HG03139 (cell line): ENCODE data around the gene RENBP.
"Not testable (repeated sequence)": the region's sequence is repeated elsewhere in the genome, so short reads cannot be mapped to it uniquely, and the experiment has no call there.

Experiments
- ATAC-seq: cut with Tn5 transposase; IDR thresholded peaks from one replicate; pipeline ENCODE4 v1.9.1; 2021; ENCODE audit not compliant: unreplicated experiment

RENBP gene

DNA sequence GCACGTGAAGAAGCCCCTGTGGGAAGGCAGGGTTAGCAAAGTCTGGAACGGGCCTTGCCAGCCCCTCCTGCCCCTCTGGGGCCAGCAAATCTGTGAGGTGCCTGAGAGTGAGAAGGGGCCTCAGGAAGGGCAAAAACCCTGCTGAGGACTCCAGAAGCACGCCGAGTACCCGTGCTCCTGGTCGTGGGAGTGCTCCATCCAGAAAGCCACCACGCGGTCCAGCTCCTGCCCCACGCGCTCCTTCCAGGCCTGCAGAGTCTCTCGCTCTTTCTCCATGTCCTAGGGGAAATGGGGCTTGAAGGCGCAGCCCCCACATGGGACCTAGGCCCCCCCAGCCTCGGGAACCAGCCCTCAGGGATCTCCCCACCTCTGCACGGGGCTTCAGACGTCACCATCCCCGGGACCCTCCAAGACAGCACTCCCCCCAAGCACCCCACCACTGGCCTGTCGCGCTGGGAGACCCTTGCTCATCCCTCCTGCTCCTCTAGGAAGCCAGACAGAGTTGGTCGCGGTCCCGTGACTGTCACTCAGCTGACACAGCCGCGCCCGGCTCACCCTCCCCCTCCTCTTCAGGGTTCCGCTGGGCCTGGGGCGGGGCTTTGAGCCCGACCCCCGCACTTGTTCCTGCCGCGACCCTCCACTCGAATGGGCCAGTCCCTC, at the start of gene RENBP:
RENBP (minus strand) TSS at position 504 of the 660 bp plus-strand sequence; CDS start at position 471, 33 bp downstream.
- ATAC-seq, result no peak

DNA sequence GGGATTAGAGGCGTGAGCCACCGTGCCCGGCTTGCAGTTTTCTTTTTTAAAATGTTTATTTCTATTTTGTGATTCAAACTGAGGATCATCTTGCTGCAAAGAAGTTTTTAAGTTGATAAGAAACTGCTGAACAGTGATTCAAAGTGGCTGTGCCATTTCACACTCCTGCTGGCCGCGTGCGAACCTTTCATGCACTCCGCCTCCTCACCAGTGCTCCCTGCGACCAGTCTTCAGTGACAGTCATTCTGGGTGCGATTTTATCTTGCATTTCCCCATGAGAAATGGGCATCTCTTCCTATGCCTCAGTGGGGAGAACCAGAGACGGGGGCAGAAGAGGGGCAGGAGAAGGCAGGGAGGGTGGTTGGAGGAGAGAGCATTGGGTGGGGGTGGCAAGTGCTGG, 49.5 kb upstream of the RENBP start:
- ATAC-seq, result no peak

DNA sequence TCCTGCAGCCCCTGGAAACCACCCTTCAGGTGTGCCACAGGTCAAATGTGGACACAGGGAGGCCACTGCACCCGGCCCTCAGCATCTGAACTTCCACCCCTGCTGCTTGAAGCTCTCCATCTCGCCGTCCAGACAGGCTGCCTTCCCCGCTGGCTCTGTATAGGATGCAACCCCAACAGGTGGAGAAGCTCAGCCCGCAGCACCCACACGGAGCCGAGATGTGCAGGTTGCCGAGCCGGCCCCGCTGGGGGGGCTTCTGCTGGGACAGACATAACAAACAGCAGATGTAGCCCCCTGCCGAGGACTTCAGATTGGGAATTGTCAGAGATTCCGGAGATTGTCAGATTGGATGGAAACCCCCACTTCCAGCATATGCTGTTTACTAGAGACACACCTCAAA, 48.6 kb upstream of the RENBP start:
- ATAC-seq, result no peak

DNA sequence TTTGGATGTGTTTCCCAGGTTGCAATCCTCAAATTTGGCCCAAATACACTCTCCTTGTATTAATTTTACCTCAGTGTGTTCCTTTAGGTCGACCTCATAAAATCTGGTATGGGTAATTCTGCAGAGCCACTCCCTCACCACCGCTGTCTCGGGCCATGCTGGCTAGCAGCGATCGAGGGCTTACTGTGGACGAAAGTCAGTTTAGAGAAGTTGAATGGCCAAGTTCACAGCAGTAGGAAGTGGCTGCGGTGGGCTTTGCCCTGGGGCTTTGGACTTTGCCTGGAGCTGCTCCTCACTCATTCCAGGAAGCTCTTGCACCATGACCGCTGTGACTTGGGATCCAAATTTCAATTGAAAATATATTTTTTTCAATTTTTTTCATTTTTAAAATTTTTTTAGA, 47.7 kb upstream of the RENBP start:
- no peak for ATAC-seq

DNA sequence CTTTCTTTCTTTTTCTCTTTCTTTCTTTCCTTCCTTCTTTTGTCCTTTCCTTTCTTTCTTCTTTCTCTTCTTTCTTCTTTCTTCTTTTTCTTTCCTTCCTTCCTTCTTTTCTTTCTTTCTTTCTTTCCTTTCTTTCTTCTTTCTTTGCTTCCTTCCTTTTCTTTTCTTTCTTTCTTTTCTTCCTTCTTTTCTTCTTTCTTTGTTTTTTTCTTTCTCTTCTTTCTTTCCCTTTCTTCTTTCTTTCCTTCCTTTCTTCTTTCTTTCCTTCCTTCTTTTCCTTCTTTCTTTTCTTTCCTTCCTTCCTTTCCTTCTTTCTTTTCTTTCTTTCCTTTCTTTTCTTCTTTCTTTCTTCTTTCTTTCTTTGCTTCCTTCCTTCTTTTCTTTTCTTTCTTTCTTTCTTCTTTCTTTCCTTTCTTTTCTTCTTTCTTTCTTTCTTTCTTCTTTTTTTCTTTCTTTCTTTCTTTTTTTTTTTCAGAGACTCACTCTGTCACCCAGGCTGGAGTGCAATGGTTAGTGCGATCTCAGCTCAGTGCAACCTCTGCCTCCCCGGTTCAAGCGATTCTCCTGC, 46.7 kb upstream of the RENBP start:
- no peak for ATAC-seq

DNA sequence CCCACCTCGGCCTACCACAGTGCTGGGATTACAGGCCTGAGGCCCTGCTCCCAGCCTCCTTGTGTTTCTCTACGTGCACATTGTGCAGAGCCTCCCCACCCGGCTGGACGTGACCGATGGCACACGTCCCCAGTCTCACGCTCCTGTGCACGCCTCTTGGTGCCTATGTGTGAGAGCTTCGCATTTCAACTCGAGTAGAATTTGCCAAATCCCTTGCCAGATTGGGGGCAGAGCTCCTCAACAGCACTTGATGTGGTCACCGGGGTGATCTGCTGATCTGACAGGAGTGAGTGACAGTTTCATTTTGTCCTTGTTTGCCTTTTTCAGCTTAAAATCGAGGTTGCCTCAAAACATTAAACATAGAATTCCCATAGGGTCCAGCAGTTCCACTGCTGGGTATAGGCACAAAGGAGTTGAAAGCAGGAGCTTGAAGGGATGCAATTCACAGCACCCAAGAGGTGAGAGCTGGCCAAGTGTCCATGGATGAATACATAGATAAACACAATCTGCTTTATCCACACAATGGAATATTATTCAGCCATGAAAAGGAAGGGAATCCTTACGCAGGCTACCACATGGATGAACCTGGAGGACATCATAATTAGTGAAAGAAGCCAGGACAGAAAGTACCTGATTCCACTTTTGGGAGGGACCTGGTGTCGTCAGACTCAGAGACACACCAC, 45.7 kb upstream of the RENBP start:
- no peak for ATAC-seq

DNA sequence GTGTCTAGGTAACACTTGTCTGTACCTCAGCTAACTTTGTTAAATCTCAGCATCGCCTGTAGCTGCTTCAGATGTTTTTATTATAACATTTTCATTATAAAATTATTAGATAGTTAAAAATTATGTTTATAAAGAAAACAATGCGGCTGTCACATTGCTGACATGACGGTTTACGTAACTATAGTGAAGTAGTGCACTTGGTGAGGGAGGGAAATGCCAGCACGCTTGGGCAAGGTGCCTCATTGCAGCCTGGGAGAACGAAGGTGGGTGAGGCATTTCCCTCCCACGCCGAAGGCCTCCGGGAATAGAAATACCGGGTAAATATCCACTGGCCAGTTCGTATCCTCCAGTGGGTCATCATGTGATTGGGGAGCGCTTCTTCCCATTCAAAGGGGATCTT, 44.0 kb upstream of the RENBP start:
- ATAC-seq, result no peak

DNA sequence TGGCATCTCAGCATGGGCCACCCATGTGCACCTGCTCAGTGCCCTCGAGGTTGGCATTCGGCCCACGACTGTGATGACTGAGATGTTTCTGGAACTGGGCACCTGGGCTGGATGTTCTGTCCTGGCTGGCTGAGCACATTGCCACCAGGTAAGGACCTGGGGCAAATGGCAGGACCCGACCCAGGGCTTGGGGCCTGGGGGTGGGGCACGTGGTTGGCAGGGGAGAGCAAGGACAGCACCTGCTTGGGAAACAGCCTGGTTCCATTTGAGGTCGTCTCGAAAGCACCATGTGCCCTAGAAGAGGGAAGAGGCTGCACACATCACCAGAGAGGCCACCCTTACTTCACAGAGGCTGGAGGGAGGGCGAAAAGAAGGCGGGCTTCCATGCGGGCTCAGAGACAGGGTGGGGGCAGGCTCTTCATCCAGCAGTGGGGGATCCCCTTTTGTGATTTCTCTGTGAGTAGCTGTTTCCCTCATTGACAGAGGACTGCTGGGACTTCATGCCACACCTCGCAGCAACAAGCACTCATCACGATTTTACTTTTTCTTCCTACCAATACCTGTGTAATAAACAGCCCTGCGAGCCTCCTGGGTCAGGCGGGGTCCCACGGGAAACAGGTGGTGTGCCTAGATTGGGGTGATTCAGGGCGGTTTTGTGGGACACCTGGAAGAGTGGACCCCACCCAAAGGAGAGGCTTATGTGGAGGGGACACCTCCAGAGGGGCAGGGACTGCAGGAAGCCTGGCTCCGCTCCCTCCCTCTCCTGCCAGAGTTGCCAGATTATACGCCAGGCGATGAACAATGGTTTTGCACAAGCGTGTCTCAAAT, 40.1 kb upstream of the RENBP start:
- ATAC-seq, result no peak

DNA sequence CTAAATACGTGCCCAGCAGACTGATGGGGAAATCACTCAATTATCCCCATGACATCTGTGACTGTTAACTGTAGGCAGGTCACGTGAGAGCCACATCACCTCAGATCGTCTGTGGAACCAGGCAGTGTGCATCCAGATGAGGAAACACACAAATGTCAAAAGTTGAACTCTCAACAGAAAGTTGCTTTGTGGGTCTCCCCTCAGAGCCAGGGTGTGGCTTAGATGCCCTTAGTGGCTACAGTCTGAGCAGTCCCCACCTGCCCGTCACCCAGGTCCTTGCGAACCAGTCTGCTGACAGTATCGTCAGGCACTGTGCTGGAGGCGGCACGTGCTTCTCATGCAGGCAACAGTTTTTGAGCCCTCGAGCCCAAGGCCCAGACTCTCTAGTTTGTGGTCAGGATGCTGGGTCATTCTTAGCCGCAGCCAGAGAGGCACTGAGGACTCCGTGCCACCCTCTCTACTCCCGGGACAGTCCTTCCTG, 38.9 kb upstream of the RENBP start:
- ATAC-seq, result no peak

DNA sequence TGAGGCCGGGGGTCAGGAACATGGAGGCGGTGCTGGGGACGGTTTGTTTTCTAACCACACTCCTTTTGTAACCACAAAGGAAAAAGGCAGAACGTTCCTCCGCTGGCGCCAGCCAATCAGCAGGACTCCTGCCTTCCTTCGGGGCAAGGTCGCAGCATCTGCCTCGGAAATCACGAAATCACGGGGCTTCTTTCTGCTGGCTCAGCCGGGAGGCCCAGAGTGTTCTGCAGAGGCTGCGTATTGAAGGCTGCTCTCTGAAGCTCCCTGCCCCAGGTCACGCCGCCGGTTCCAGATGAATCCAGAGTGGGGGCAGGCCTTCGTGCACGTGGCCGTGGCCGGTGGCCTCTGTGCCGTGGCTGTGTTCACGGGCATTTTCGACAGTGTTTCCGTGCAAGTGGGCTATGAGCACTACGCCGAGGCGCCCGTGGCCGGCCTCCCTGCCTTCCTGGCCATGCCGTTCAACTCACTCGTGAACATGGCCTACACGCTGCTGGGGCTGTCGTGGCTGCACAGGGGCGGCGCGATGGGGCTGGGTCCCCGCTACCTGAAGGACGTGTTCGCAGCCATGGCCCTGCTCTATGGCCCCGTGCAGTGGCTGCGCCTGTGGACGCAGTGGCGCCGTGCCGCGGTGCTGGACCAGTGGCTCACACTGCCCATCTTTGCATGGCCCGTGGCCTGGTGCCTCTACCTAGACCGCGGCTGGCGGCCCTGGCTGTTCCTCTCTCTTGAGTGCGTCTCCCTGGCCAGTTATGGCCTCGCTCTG, 37.5 kb upstream of the RENBP start:
- no peak for ATAC-seq

DNA sequence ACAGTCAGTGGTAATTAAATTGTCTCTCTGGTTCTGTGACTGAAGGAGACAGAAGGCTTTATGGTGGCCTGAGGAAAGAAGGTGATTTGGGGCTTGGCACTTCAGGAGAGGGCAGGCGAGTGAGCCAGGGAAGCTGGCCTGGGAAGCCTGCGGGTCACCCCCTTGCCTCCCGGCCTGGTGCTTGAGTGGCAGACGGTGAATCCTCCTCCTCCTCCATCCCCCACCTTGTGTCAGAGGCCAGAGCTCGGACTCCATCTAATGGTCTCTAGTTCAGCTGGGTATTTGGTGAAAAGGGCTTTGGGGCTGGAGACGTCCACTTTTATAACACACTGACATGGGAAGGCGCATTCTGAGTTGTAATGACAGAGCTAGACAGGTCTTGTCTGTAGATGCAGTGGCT, 36.8 kb upstream of the RENBP start:
- no peak for ATAC-seq

DNA sequence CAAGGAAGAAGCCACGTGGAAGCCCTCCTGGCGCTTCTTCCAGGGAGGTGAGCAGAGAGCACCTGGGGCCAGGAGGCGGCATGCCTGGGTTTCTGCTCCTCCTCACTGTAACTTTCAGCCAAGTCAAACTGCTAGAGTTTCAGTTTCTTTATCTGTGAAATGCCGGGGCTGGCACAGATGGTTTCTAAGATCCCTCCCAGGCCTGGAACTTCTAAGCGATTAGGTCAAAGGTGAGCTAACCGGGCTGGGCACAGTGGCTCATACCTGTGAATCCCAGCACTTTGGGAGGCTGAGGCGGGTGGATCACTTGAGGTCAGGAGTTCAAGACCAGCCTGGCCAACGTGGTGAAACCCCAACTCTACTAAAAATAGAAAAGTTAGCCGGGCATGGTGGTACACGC, 36.0 kb upstream of the RENBP start:
- not testable (repeated sequence) for ATAC-seq

DNA sequence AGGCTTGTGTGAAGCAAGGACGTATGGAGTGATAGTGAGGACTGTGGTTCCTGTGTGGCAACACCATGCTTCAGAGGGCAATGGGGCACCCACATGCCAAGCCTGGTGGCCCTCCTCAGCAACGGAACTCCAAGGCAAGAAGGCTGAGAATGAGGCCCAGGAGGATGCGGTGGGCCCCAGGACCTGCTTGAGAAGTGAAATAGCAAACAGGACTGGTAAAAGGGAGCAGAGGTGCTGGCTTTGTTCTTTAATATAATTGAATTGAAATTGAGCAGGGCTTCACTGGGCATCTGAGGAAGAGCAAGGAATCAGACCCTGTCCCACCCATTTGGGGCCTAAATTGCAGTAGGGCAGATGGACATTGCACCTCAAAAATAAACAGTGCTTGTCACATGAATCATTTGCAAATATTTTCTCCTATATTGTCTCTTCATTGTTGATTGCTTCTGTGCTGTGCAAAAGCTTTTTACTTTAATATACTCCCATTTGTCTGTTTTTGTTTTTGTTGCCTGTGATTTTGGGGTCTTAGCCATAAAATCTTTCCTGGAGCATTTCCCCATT, 30.4 kb upstream of the RENBP start:
- ATAC-seq, result no peak

DNA sequence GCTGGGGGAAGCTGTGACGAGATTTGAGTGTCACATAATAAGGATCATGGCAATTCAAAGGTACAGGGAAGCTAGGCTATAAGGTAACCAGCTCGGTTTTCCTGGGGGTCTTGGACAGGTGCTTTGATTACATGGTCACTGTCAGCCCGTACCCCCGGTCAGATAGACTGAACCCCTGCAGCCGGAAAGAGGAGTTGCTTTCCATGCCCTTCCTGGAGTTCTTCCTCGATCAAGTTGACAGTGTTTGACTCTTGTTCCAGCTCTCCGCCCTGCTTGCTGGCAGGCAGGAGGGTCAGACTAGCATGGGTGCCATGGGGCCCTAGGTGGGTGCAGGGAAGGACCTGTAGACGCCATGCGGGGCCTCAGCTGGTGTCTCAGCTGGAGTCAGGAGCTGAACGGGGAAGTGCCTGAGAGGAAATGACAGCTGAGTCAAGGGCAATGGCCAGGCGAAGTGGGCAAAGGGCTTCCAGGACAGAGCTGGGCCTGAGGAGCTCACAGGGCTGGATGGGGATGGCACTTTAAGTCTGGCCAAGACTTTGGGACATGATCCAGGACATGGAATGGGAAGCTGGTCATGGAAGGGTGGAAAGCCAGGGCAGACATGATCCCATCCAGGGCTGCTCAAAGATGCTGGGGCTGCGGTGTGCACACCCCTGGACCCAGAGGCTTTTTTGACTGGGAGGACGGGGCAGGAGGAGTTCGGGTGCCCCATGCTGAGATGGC, 29.7 kb upstream of the RENBP start:
- no peak for ATAC-seq

DNA sequence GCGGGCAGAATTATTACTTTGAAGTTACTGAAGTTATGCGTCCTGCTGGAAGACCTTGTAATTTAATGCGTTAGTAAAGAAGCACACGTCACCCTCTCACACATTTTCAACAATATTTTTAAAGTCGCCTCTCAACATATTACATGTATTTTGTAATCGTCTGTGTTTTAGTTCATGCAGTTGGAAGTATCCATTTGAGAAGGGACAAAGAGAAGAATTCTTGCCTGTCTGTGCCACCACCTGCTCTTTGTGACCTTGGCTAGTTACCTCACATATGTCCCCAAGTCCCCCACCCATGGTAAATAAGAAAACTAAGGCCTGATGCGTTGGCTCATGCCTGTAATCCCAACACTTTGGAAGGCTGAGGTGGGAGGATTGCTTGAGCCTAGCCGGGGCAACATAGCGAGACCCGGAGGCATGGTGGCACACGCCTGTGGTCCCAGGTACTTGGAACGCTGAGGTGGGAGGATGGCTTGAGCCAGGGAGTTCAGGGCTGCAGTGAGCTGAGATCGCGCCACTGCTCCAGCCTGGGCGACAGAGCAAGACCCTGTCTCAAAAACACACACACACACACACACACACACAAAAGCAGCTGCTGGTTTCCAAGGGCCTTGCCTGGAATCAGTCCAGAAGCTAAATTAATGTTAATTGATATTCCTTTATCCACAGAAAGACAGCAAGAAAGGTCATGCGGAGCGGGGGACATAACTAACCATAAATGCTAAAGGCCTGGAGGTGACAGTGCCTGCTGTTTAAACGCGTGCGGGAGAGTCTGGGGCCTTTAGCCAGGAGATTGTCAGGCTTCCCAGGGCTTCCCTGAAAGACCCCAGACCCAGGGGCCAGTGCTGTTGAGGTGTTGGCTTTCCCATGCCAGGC, 28.9 kb upstream of the RENBP start:
- ATAC-seq, result no peak

DNA sequence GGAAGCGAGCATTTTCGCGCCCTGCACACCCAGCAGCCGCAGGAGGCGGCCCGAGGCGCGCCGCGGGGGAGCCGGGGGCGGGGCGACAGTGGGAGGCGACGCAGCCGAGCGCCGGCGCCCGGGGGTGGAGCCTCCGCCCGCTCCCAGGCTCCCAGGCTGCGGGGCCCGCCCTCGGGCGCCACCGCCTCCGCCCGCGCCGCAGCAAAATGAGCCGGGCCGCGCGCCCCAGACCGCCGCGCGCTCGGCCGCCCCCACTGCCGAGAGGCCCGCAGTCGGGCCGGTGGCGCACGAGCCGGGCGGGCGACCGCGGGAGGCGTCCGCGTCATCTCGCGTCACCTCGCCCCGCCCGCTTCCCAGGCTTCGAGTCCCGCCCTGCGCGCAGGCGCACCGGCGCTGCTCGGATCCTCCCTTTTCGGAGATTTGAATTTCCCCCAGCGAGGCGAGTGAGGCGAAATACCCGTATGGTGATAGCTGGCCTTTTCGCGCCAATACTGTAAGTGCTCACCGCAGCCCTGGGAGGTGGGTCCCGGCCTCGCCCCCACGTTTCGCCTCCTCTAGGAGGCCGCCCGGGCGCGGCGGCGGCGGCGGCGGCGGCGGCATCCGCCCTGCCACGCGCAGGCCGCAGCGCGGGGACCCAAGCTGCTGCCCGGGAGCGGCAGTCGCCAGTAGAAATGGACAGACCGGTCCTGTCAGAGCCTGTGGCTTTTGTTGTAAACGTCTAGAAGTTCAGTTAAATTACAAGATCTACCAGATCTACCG, 28.1 kb upstream of the RENBP start, which contains the start of gene TMEM187:
TMEM187 (plus strand) TSS at position 387 of the 759 bp plus-strand sequence. CDS start 9,309 bp downstream, outside the sequence.
- peak; percentile 32 for ATAC-seq

DNA sequence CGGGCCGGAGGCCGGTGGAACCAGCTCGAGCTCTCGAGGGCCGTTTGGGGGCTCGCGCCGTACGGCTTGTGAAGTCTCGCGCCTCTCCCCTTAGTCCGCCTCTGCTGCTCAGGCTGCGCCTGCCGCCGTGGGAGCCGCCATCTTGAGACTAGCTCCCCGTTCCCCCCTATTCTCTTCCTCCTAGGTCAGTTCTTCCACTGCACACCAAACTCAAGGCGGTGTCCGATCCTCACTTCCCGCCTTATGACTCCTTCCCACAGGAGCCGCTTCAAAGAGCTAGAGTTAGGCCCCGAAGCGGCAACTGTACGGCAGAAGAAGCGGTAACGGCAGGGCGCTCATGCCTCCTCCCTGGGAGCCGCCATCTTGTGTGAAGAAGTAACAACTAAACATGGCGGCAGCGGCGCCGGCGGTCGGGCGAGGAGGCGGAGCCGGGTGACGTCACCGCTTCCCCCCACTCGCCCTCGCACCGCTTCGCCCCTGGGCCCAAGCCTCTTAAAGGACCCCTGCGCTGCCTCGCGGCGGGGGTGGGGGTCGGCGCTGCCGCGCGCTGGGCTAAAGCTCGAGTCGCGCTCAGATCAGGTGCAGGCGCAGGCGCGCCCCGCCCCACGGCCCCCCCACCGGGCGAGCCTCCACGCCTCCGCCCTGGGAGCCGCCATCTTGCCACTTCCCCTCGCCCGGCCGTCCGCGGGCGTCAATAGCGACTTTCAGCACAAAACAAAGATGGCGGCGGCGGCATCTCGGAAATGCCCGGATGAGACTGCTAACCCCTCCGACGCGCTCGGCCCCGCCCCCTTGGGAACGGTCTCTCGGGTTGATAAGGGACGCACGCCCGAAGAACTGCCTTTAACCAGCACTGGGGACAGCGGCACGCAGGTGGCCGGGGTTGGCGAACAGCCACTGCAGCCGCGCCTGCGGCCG, 27.3 kb upstream of the RENBP start, which contains the start of gene HCFC1:
HCFC1 (minus strand) TSS at position 369 of the 918 bp plus-strand sequence. CDS start 978 bp downstream, outside the sequence.
- peak; percentile 37 for ATAC-seq
